ENCODE measurements around the gene HOXB4. TPM values are rescaled to one million over a fixed set of nuclear protein-coding genes. Genes with fewer than 3 reads are reported as not detected.

The HOXB4 gene
- total RNA-seq: not detected

DNA sequence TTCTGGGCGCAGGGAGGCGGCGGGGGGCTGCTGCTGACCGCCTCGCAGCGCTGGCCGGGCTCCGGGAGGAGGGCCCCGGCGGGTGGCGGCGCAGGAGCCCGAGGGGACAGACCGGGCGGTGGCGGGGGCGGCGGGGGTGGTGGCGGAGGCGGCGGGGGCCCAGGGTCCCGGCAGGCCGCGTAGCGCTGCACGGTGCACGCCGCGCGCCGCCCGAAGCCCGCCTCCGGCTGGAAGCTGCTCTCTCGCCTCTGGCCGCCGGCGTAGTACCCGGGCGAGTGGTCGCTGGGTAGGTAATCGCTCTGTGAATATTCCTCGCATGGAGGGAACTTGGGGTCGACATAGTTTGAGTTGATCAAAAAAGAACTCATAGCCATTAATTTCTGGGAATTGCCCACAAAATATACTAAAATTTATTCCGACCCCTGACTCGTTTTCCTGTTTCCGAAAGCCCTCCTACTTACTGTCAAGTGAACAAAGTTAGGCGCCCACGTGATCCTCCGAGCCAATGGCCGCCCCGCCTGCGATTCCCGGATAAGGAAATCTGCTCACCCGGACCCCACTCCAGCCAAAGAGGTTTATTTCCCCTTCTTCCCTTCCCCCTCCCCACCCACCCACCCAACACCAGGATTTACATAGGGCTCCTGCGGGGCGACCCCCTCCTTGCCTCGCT is at the start of gene HOXB4:
TSS of gene HOXB4 (minus strand) at position 405 of the 670 bp plus-strand sequence. CDS start at position 374, 31 bp downstream.

DNA sequence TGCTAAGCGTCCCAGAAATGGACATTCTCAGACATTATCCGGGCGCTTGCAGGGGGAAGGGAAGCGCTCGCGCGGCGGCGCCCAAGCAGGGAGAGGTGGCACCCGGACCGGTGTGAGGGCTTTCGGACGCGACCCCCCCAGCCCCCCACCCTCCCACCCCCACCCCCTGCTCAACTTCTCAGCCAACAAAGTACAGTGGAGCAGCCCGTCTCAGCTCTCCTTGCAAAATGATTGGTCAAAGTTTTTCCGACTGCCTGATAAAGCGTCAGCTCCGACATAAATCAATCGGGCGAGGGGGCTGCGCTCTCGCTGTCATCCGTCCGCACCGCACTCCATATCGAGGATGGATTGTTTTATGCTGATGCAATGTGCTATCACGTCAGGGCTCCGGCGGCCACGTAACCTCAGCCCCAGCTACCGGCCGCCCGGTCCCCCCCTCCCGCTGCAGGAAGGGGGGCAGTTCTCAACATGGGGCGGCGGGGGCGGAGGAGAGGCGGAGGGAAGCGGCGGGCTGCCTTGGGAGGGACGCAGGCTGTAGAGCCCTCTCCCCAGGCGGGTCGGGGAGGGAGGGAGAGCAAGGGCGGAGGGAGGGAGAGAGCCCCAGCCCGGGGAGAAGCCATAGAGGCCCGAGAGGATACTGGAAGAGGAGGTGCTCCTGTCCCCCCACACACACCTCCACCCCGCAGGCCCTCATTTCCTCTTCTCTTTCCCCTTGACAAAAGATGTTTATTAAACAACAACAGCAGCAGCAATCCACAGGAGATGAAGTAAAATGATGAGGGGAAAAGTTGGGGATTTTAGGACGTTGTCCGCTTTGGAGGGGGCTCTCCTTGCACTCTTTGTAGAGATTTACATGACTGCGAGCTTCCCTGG is 48.3 kb upstream of the HOXB4 start, which contains the start of gene HOXB9:
TSS of gene HOXB9 (minus strand) at position 114 of the 873 bp plus-strand sequence. CDS start at position 25, 89 bp downstream.

DNA sequence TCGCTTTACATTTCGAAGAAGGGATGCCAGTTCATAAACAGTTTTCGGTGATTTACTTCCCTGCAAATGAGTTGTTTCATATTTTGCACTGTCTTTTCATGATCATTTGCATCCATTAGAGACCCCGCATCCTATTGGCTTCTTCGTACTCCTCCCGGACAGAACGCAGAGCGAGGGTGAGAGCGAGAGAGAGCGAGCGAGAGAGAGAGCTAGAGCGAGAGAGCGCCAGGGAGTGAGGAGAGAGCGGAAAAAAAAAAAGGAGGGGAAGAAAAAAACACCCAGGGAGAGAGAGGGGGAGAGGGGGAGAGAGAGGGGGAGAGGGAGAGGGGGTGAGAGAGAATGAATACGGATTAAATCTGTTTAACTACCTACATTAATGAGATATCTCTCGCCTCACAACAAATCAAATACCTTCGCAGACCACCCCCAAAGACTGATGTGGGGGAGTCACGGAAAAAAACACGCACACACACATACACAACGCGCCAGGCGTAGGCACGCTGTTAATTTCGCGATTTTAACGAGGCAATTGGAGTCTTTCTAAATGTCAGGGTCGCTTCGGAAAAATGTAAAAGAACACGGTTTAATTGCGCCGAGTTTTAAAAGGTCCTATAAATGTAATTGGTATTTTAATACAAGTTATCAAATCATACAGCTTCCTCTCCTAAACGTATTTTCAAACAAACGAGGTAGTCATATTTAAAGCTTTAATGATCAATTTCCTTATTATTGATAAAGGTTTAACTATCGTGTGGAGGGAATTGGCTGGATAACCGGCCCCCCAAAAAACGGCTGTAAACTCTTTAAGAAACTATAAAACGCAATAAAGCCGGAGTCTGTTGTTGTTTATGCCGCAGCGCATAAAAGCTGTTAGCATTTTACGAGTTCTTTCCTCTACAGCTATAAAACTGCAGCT is 37.2 kb upstream of the HOXB4 start, which contains the start of gene HOXB8:
TSS of gene HOXB8 (minus strand) at position 246 of the 916 bp plus-strand sequence. CDS start 588 bp downstream, outside the sequence.

DNA sequence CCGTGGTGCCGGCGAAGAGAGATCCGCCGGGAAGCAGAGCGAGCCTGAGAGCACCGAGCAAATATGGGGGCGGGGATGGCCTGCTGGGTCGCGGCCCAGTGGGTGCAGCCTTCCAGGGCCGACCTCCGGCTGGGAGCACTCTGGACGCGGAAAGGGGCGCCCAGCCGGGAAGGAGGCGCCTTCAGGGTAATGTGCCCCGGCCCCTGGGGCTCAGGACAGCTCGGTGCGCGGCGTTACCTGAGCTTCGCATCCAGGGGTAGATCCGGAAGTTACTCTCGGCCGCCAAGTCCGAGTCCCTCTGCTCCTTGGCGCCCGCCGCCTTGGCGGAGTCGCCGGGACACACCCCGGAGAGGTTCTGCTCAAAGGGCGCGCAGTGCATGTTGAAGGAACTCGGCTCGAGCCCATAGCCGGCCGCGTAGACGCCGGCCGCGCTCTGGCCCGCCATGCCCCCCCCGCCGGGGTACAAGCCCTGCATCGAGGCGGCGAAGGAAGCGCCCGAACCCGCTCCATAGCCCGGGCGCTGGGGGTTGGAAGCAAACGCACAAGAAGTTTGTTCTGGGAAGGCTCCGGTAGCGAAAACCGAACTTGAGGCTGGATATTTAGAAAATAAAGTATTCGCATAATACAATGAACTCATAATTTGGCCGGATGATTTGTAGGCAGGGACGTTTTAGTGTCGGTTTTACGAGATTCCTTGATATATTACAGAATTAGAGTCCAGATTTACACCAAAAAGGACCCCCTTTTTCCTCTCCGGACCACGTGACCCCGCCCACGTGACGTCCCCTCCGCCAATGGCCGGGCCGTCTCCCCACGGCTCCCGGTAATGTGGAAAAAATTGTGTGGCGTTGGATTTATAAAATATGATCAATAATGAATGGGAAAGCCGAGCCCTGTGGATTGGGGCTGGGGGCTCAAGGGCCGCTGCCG is 32.4 kb upstream of the HOXB4 start, which contains the start of gene HOXB7:
TSS of gene HOXB7 (minus strand) at position 736 of the 930 bp plus-strand sequence. CDS start at position 637, 99 bp downstream.

DNA sequence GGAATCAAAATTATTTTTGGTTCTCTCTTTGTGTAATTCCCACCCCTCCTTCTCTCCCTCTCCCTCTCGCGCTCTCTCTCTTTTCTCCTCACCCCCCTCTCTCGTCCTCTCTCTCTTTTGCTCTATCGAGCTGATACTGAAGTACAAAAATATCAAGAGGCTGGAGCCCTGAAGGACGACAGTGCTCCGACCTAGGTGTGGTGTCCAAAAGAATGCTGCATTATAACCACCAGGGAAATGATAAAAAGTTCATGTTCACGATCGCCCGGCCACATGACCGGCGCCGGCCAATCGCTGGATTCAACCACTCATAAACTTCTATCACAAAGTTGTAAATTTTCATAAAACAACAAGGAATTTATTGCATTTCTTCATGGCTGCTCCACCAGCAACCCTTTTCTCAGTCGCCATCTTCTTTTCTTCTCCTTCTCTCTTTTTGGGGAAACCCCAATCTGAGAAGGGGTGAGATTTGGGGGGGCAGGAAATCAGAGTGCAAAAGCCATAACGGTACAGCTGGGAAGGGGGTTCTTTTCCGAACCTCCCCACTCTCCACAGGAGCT is 26.7 kb upstream of the HOXB4 start, which contains the start of gene HOXB6:
TSS of gene HOXB6 (minus strand) at position 217 of the 560 bp plus-strand sequence. CDS start 6,836 bp downstream, outside the sequence.

DNA sequence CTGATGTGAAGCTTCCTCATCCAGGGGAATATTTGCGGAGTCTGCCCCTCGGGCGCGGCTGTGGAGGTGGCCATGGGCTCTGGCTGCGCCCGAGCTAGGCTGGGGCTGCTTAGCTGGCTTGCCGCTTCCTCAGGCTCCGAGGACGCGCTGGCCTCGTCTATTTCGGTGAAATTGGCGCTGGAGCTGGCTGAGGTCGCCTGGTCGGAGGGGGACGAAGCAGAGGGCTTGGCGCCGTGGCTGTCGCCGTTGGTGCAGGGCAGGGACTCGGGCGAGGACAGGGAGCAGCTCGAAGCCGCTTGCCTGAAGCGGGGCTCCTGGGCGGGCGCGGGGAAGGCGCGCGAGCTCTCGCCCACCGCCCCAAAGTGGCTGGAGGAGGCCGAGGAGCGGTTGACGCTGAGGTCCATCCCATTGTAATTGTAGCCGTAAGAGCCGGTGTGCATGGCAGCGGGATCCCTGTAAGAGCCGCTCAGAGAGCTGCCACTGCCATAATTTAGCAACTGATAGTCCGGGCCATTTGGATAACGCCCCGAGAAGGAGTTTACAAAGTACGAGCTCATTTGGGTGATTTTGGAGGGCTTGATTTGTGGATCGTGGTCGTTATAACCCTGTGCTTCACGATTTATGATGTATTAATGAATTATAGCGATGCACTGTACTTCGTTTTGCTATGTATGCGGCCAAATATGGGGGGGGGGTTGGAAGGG is 15.1 kb upstream of the HOXB4 start, which contains the start of gene HOXB5:
TSS of gene HOXB5 (minus strand) at position 654 of the 704 bp plus-strand sequence. CDS start at position 557, 97 bp downstream.

DNA sequence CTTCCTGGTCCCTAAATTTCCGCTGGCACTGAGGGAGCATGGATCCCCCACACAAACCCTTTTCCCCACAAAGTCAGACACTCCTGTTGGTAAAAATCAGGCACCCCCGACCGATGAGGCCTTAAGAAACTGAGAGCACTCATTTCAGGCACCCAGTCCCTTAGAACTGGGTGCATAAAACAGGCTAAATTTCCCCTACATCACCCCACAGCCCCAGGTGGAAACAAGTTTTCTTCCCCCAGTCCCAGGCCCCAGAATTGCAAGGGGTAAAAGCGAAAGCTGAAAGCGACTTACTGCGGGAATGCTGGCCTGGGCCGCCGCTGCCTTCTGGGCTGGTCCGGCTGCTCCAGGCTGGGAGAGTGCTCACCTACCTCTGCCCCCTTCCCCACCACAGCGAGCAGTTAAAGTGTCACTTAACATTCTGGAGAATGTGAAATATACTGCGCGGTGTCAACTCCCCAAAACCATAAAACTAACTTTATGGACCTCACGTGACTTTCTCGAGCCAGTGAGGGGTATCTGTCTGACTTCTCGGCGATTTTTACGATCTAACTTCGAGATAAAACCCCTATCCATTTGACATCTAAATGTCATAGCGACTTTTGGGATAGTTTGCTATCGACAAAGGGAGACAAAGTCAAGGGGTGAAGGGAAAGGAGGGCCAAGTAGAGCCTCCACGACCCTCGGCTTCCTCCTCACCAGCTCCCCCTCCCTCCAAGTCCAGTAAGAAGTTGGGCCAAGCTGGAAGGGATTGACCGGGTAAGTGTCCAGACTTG is 11.9 kb upstream of the HOXB4 start, which contains the start of gene HOXB3:
TSS of gene HOXB3 (minus strand) at position 411 of the 776 bp plus-strand sequence. CDS start 37,767 bp downstream, outside the sequence.

DNA sequence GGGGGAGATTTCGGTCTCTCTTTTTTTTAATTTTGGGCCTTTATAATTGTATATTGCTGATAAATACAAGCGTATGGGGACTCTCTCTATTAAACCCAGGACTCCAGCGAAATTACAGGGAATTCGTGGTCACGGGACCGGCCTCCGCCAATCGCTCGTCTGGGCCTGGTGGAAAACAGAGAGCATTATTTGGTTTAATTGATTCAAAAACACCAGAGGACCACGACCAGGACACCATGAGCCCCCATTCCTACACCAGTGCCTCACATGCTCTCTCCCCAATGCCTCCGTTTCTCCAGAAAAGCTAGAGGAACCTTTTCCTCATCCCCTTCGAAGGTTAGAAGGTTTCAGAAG is 33.2 kb downstream of the HOXB4 start, which contains the start of gene HOXB2:
TSS of gene HOXB2 (minus strand) at position 88 of the 354 bp plus-strand sequence. CDS start 198 bp downstream, outside the sequence.

DNA sequence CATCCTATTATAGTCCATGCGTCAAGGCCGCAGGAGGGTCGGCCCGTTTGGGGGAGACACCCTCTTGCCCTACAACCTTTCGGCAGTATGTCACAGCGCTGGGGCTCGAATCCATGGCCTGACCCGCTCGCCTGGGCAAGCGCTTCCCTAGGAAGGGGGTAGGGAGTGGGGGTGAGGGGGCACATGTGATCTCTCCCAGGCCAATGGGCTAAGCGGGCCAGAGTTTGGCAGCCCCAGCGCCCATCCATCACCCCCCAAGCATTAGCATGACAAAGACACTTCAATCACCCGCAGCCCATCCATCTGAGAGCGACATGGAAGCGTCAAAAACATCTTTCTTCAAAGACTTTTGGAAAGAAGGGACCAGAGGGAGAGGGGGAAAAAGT is 47.3 kb downstream of the HOXB4 start, which contains the start of gene HOXB1:
TSS of gene HOXB1 (minus strand) at position 125 of the 386 bp plus-strand sequence. CDS start at position 18, 107 bp downstream.

Other genes with a start within 250 kb of the HOXB4 start
- 0.38 TPM for gene SKAP1, start 148.1 kb downstream of the HOXB4 start, total RNA-seq
- gene HOXB1, start 47.3 kb downstream of the HOXB4 start, total RNA-seq: not detected
- not detected for gene HOXB2, start 33.2 kb downstream of the HOXB4 start, total RNA-seq
- 0.22 TPM for gene HOXB3, start 11.9 kb upstream of the HOXB4 start, total RNA-seq
- gene HOXB5, start 15.4 kb upstream of the HOXB4 start, total RNA-seq: not detected
- not detected for gene HOXB6, start 26.6 kb upstream of the HOXB4 start, total RNA-seq
- not detected for gene HOXB7, start 32.7 kb upstream of the HOXB4 start, total RNA-seq
- gene HOXB8, start 36.9 kb upstream of the HOXB4 start, total RNA-seq: not detected
- gene HOXB9, start 48.0 kb upstream of the HOXB4 start, total RNA-seq: not detected
- gene PRAC1, start 144.2 kb upstream of the HOXB4 start, total RNA-seq: not detected
- not detected for gene PRAC2, start 144.8 kb upstream of the HOXB4 start, total RNA-seq
- gene HOXB13, start 150.4 kb upstream of the HOXB4 start, total RNA-seq: not detected
- gene TTLL6, start 238.9 kb upstream of the HOXB4 start, total RNA-seq: 1.6 TPM